Lung microvascular endothelial cell (primary cell): ENCODE measurements around the gene FBXO44. TPM values are rescaled to one million over a fixed set of nuclear protein-coding genes. Genes with fewer than 3 reads are reported as not detected.
"Not testable (repeated sequence)": the region's sequence is repeated elsewhere in the genome, so short reads cannot be mapped to it uniquely, and the experiment has no call there.

ENCODE experiments used
- DNase-seq, 2 donors: peaks; one replicate each; pipeline versions ENCODE4 v3.0.0 to v3.0.0-alpha.2; 2010; ENCODE audit warnings: low read depth in 2 of 2
- total RNA-seq: library from RNA; depleted of rRNA; stranded (reverse); fragments of >200 nt; gene quantifications from 2 replicates; pipeline ENCODE4 v1.2.1, GENCODE V29; 2014

Gene FBXO44, protein sequence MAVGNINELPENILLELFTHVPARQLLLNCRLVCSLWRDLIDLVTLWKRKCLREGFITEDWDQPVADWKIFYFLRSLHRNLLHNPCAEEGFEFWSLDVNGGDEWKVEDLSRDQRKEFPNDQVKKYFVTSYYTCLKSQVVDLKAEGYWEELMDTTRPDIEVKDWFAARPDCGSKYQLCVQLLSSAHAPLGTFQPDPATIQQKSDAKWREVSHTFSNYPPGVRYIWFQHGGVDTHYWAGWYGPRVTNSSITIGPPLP
- total RNA-seq, result 7.4 and 9.9 TPM in 2 replicates

DNA sequence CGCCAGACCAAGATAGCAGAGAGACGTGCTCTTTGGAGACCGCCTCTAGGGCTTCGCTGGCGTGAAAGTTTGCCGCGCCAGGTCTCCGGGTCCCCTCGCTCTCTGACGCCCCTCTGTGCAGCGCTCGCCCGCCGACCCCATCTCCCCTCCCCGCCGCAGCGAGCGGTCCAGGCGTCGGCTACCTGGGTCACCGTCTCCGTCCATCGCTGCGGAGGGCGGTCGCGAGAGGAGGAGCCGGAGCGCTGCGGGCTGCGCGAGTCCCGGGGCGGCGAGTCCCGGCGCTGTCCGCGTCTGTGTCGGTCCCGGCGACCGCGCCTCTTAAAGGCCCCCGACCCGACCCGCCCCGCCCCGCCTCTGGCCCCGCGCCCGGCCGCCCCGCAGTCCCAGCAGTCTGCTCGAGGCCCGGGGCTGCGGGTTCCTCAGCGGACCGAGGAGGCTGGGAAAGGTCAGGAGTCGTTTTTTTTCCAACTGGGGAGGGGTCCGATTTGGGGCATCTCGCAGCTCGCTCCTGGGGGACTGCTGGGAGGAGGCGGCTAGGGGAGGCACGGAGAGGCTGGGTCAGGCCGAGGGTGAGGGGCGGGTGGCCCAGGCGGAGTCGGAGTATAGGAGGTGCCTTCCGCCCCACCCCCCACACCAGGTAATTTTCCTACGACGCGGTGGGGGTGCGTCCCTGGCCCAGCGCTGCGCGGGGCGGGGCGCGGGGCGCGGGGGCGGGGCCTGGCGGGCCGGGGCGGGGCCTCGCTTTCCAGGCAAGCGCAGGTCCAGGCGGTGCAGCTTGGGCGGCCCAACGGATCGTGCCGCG is at the start of gene FBXO44, which contains the start of gene FBXO2:
Gene FBXO44 (plus strand): TSS at position 741 of the 802 bp plus-strand sequence. CDS start 959 bp downstream, outside the sequence.
Gene FBXO2 (minus strand): TSS at position 293 of the 802 bp plus-strand sequence. CDS start 89 bp downstream, at position 204.
- DNase-seq, result peak in 1 of 2 donors; percentile 60

DNA sequence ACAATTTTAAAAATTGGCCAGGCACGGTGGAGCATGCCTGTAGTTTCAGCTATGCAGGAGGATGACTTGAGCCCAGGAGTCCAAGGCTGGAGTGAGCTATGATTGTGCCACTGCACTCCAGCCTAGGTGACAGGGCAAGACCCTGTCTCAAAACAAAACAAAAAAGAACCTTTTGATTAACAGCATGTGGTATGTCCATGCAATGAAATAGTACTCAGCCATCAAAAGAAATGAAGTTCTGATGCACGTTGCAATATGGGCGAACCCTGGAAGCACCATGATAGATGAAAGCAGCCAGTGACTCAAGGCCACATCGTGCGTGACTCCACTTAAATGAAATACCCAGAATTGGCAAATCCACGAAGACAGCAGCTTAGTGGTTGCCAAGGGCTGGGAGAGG is 47.9 kb upstream of the FBXO44 start:
- no peak for DNase-seq

DNA sequence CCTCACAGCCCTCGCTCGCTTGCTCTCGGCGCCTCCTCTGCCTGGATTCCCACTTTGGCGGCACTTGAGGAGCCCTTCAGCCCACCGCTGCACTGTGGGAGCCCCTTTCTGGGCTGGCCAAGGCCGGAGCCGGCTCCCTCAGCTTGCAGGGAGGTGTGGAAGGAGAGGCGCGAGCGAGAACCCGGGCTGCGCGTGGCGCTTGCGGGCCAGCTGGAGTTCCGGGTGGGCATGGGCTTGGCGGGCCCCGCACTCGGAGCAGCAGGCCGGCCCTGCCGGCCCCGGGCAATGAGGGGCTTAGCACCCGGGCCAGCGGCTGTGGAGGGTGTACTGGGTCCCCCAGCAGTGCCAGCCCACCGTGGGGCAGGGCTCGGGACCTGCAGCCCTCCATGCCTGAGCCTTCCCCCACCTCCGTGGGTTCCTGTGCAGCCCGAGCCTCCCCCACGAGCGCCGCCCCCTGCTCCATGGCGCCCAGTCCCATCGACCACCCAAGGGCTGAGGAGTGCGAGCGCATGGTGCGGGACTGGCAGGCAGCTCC is 46.0 kb upstream of the FBXO44 start:
- not testable (repeated sequence) for DNase-seq

DNA sequence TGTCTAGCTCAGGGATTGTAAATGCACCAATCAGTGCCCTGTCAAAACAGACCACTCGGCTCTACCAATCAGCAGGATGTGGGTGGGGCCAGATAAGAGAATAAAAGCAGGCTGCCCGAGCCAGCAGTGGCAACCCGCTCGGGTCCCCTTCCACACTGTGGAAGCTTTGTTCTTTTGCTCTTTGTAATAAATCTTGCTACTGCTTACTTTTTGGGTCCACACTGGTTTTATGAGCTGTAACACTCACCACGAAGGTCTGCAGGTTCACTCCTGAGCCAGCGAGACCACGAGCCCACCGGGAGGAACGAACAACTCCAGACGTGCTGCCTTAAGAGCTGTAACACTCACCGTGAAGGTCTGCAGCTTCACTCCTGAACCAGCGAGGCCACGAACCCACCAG is 45.3 kb upstream of the FBXO44 start:
- not testable (repeated sequence) for DNase-seq

DNA sequence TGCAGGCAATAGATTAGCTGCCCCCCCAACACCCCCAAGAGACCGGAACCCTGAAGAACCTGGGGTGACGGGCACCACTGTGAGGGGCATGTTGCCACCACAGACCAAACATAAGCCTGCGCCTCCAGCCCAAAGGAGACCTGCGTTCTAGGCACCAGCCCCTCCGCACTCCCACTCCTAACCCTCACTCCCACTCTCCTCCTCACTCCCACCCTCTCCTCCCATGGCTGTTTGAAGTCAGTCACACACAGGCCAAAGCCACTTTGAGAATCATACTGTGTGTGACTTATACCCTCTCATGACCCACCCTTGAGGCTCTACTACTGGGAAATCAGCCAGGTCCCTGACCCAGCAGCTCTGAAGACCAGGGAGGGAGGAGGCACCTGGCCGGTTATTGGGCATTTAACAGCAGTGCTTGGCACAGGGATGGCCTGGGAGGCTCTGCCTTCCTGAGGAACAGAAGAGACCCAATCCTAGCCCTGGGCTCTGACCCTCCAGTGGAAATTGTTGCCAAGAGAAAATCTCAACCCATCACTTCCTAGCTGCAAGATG is 44.0 kb upstream of the FBXO44 start:
- DNase-seq, result no peak

DNA sequence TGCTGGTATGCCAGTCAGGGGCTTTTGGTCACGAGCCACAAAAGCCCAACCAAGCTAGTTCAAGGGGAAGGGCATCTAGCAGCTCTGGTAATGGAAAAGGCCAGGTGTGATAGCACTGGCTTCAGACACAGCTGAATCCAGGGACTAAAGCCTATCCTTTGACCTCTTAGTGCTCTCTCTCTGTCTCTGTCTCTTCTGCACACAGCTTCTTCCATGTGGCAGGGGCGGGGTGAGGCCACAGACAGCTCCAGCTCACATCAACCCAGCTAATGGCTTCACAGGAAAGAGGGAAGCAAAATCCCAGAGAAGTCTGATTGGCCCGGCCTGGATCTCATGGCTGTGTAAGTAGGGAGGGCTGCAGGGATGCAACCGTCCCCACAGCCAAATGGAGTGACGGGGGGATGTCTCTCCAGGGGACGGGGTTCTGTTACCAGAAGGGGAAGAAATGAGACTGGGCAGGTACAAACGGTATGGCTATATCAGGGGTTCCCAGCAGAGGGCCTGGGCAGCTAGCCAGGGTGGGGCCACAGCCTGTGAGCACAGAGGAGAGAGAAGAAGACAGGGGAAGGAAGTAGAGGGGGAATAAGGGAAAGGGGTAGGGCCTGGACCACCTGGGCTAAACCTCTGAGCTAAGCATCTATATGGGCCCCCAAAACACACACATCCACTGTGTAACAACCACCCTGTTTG is 42.9 kb upstream of the FBXO44 start:
- DNase-seq, result no peak

DNA sequence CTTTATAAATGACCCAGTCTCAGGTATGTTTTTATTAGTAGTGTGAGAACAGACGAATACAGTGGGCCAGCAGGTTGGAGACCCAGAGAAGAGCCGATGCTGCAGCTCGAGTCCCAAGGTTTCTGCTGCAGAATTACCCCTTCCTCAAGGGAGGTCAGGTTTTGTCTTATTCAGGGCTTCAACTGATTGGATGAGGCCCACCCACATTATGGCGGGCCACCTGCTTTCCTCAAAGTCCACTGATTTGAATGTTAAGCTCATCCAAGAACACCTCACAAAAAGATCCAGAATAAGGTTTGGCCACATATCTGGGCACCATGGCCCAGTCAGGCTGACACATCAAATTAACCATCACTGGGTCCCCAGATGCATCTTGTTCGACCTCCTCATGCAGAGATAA is 41.3 kb upstream of the FBXO44 start:
- DNase-seq, result no peak

DNA sequence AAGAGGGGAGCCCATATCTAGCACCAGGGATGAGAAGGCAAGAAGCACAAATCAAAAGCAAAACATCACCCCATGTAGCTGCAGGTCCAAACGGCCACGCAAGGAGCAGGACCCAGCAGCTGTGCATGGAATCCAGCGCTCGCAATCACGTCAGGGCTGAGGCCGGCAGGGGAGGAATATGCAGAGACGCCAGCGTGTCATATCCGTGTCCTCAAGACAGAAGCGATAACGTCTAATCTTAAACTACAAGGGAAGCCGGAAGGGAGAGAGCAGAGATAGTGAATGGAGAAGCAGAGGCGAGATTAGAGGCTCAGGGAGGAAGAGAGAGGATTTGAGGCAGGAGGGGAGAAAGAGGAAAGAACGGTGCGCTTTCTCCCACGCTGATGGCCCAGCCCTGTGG is 39.6 kb upstream of the FBXO44 start:
- no peak for DNase-seq

DNA sequence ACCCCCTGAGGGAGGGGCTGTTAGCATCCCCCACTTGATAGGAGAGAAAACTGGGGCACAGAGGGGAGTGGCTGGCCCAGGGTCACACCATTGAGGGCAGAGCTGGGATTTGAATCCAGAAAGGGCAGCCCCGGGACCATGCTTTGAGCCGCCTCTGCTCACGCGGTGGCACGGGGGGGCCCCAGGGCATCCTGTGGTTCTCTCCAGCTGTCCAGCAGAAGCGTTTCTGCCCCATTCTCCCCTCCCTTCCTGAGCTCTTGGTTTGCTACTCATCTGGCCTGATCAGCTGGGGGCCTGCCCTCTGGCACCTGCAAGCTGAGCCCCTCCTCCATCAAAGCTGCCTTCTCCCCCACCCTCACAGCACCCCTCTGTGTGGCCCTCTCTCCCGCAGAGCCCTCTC is 37.9 kb upstream of the FBXO44 start:
- DNase-seq, result no peak

DNA sequence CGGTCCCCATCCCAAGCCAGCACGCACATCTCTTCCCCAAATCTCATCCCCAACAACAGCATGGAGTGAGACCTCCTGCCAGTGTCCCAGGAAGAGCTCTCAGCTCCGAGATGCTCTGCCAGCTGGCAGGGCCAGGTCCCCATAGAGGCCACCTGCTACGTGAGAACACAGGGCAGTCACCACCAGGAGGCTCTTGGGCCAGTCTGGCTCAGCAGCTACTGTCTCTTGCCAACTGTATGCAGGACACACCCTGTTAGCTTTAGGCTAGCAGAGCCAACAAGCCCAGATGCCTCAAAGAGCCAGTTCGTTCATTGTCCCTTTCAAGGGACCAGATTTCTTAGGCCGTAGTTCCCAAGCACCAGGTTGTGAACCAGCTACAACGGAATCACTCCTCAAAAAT is 37.4 kb upstream of the FBXO44 start:
- no peak for DNase-seq

DNA sequence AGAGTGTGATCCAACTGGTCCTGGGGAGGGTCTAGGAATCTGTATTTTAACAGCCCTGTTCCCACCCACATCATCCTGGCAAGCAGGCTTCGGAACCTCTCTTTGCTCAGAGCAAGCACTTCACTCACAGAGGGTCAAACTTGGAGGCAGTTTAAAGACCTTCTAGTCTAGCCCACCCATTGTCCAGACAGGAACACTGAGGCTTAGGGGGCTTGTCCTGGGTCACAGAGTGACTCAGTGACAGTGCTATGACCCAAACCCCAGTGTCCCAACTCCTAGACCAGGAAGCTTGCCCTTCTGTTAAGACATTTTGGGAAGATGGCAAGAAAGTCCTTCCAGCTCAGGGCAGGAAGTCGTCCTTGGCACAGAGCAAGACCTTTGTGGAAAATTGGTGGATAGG is 36.9 kb upstream of the FBXO44 start:
- no peak for DNase-seq

DNA sequence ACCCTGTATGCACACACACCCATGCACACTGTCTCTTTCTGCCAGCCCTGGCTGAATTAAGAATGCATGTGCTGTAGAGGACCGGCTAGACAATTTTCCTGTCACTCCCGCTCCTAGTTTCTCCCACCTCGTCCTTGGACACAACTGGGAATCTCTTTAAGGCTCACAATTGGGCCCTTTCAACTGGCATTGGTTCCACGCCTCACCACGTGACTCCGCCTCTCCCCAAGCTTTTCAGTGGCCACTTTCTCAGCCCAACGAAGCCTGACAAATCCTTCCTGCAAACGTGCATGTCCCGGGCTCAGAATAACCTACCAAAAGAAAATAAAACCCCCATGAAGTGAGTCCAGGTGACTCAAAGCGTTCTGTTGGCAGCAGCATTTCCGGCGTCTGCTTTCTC is 34.3 kb upstream of the FBXO44 start:
- no peak for DNase-seq

DNA sequence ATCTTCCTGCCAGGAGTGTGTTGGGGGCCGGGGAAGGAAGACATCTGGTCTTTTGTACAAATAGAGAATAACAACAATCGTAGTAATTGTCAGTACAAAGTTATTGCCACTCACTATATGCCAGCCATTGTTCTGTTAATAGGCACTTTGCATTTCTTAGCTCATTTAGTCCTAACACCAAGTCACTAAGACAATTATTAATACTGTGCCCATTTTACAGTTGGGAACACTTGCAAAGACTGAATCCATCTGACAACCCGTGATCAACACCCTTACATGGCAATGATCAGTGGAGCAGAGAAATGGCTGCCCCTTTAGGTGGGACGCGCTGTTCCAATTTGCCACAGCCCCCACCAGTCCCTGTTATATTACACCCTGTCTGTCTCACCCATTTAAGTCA is 33.8 kb upstream of the FBXO44 start:
- no peak for DNase-seq

DNA sequence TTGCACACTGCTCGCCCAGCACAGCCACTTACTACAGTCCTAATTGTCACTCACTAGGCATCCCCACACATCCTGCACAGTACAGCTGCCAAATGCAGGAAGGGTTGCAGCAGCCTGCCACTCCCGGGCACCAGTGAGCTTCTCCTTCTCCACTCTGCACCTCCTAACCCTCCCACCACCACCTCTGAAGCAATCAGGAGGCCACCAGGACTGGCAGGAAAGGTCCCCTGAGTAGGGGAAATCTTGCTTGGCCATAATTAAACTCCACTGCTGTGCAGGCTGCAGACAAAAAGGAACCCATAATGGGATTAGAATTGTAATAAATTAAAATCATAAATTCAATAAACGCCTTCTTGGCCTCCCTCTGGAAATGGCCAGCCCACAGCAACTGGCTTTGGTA is 32.3 kb upstream of the FBXO44 start:
- no peak for DNase-seq

DNA sequence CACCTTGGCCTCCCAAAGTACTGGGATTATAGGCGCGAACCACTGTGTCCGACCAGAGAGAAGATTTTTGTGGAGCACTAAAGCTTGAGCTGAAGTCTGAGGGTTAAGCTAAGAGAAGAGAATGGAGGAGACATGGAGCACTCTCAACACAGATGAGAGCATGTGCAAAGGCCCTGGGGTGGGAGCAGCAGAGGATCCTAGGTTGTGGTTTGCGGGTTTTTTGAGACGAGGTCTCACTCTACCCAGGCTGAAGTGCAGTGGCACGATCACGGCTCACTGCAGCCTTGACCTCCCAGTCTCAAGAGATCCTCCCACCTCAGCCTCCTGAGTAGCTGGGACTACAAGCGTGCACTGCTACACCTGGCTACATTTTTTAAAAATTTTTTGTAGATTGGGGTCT is 31.0 kb upstream of the FBXO44 start:
- no peak for DNase-seq

DNA sequence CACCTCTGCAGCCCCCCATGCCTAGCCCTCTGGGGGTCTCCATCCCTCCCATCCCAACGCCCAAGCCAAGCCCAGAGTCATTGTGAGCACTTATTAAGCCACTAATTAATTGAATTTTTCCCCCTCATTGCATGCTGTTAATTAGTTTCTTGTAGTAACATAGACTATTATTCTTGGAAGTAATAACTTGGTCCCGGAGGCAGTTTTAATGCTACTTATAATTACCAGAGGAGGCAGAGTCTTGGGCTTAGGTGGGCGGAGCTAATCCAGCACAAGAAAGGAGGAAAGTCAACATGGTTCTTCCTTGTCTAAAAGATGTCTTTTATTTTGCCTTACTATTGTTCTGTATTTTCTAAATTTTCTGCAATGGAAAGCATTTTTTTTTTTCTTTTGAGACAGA is 28.1 kb upstream of the FBXO44 start:
- no peak for DNase-seq

DNA sequence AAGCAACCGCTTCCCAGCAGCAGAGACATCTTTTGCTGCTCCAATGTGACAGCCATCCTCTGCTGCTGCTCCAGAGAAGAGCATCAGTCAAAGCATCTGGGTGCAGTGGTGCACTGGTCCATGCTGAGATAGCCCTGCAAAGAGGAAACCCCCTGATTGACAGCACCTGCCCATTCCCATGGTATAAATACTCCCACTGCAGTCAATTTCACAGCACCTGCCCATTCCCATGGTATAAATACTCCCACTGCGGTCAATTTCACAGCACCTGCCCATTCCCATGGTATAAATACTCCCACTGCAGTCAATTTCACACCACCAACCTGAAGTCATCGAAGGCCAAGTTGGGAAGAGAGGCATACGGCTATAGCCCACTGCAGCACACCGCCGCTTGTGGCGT is 25.9 kb upstream of the FBXO44 start:
- DNase-seq, result no peak

DNA sequence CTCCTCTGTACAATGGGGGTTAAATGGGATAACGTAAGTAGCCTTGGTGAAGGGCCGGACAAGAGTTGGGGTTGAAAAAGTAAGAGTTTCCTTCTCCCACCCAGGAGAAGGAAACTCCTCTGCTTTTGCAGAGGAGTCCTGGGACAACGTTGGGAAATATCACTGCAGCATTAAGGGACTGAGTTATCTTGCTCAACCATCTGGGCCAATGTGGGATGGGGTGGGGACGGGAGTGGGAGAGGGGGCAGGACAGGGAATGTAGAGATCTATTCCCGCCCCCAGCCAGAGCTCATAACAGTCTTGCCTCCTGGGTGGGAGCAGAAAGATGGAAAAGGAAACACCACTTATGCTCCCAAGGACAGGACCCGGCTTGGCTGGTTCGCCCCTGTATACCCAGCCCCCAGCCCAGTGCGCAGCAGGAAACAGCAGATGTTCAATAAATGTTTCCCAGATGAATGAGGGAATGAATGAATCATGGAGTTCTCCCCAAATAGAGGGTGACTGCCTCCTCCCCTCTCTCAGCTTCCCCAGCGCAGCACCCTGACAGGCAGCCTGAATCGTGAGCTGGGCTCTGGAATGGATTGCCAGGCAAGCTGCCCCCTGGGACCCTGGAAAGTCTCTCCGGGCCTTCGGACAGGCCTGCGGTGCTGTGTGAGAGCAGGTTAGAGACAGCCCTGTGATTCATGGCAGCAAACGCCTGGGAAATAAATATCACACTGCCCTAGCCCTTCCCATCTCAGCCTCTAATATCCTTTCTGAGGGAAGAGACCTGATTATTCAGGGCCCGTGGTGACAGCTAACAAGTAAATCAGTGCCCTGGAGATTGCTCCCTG is 25.3 kb upstream of the FBXO44 start:
- no peak for DNase-seq

DNA sequence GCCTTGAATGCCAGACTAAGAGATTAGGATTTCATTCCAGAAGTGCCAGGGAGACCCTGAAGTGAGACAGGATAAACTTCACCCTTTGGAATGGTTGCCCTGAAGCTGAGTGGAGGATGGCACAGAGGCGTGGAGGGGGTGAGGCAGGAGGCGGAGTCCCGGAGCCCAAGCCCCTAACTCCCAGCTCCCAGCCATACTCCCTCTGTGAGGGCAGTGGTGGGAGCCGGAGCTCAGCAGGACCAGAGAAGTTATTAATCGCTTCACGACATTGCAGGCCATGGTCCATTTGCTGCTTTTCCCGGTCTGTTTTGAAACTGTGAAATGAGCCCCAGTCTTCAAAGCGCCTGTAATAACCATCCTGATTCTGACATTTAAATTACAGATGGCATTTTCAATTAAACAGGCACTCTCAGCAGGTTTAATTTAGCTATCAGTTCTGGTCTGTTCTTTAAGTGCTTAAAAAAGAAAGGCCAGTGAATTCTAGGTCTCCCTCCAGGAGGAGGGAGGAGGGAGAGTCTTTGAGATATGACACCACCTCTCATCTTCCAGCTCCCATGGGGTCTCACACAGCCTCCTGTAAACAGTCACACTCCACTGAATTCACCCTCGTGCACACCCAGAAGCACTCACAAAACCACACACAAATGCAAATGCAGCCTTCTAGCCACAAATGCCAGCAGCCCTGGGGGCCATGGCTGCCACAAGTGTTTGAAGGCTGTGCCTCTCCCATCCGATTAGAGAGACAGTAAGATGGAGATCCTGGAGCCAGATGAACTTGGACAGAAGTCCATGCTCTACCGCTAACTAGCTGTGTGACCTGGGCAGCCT is 20.1 kb upstream of the FBXO44 start:
- no peak for DNase-seq

DNA sequence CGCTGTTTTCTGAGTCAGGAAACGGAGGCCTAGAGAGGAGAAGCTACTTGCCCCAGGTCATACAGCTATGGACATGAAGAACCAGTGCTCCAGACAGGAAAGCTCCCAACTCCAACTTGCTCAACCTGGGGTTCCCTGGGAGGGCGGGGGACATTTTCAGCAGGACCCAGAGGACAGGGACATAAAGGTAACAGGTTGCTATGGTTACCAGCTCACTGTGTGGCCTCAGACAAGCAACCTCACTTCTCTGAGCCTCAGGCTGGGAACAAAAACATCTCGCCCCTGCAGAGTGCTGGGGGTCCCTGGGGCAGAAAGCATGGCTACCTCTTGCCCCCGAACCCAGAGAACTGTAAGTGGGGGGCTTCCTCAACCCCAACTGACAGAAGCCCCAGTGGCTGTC is 16.6 kb upstream of the FBXO44 start:
- no peak for DNase-seq
